ENCODE results near the gene APAF1. TPM values are rescaled to one million over a fixed set of nuclear protein-coding genes. Genes with fewer than 3 reads are reported as not detected.

APAF1 gene
- total and polyA plus RNA-seq, 2 of the 13 experiments (the other 11 are each of a cell fraction or from before 2014, with no cell fraction given): 6.0 to 13.0 TPM

DNA sequence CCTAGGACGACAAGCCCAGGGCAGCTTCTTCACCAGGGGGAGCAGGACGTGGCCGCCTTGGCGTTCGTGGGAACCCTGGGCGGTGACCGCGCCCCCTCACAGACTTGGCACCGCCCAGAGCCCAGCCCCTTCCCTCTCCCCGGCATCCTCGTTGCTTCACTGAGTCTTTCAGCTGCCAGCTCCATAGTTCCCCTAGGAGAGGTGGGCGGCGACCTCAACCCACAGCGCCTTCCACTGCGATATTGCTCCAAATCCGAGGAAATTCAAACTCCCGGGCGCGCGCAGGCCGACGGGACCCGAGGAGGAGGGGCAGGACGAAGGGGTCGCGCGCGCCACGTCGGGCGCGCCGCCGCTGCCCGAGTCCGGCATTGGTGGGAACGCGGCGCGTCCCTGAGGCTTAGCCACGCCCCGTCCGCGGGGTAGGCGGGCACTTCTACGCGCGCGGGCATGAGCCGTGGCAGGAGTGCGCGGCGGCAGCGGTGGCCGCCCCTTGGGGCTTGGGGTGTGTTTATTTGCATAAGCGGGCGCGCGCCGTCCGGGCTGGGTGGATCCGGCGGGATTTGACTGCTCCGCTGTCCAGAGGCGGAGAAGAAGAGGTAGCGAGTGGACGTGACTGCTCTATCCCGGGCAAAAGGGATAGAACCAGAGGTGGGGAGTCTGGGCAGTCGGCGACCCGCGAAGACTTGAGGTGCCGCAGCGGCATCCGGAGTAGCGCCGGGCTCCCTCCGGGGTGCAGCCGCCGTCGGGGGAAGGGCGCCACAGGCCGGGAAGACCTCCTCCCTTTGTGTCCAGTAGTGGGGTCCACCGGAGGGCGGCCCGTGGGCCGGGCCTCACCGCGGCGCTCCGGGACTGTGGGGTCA lies at the start of gene APAF1, which contains the start of gene IKBIP (continued):
- TF ChIP-seq, protein P1, sequence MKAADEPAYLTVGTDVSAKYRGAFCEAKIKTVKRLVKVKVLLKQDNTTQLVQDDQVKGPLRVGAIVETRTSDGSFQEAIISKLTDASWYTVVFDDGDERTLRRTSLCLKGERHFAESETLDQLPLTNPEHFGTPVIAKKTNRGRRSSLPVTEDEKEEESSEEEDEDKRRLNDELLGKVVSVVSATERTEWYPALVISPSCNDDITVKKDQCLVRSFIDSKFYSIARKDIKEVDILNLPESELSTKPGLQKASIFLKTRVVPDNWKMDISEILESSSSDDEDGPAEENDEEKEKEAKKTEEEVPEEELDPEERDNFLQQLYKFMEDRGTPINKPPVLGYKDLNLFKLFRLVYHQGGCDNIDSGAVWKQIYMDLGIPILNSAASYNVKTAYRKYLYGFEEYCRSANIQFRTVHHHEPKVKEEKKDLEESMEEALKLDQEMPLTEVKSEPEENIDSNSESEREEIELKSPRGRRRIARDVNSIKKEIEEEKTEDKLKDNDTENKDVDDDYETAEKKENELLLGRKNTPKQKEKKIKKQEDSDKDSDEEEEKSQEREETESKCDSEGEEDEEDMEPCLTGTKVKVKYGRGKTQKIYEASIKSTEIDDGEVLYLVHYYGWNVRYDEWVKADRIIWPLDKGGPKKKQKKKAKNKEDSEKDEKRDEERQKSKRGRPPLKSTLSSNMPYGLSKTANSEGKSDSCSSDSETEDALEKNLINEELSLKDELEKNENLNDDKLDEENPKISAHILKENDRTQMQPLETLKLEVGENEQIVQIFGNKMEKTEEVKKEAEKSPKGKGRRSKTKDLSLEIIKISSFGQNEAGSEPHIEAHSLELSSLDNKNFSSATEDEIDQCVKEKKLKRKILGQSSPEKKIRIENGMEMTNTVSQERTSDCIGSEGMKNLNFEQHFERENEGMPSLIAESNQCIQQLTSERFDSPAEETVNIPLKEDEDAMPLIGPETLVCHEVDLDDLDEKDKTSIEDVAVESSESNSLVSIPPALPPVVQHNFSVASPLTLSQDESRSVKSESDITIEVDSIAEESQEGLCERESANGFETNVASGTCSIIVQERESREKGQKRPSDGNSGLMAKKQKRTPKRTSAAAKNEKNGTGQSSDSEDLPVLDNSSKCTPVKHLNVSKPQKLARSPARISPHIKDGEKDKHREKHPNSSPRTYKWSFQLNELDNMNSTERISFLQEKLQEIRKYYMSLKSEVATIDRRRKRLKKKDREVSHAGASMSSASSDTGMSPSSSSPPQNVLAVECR (CRISPR knock-in tag; IDR thresholded peaks at IDR 0.05; ENCODE audit: borderline replicate concordance): peak; percentile 89
- TF ChIP-seq, protein P2, sequence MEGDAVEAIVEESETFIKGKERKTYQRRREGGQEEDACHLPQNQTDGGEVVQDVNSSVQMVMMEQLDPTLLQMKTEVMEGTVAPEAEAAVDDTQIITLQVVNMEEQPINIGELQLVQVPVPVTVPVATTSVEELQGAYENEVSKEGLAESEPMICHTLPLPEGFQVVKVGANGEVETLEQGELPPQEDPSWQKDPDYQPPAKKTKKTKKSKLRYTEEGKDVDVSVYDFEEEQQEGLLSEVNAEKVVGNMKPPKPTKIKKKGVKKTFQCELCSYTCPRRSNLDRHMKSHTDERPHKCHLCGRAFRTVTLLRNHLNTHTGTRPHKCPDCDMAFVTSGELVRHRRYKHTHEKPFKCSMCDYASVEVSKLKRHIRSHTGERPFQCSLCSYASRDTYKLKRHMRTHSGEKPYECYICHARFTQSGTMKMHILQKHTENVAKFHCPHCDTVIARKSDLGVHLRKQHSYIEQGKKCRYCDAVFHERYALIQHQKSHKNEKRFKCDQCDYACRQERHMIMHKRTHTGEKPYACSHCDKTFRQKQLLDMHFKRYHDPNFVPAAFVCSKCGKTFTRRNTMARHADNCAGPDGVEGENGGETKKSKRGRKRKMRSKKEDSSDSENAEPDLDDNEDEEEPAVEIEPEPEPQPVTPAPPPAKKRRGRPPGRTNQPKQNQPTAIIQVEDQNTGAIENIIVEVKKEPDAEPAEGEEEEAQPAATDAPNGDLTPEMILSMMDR (CRISPR knock-in tag; IDR thresholded peaks at IDR 0.05): peak; percentile 12; the same call in 1 of the 2 replicates
- TF ChIP-seq FOSL2 (CRISPR knock-in tag; IDR thresholded peaks at IDR 0.05) (0 out of 2 replicates have a peak, but pooled peaks have one; percentile 2), ZNF781 (CRISPR knock-in tag; IDR thresholded peaks at IDR 0.05; ENCODE audit: borderline replicate concordance, not compliant biosample characterization) (peak; percentile 56), ZBTB7A (CRISPR knock-in tag; IDR thresholded peaks at IDR 0.05) (0 out of 2 replicates have a peak, but pooled peaks have one; percentile 57), KMT2B (CRISPR knock-in tag; IDR thresholded peaks at IDR 0.05) (peak; percentile 69), EZH2 (conservative IDR thresholded peaks at IDR 0.05; ENCODE audit: low read depth, low read length) (no peak), ZNF772 (CRISPR knock-in tag; IDR thresholded peaks at IDR 0.05) (peak; percentile 24), HIVEP1 (CRISPR knock-in tag; IDR thresholded peaks at IDR 0.05) (peak; percentile 71; the same call in 1 of the 2 replicates)
- TF ChIP-seq, protein P3, sequence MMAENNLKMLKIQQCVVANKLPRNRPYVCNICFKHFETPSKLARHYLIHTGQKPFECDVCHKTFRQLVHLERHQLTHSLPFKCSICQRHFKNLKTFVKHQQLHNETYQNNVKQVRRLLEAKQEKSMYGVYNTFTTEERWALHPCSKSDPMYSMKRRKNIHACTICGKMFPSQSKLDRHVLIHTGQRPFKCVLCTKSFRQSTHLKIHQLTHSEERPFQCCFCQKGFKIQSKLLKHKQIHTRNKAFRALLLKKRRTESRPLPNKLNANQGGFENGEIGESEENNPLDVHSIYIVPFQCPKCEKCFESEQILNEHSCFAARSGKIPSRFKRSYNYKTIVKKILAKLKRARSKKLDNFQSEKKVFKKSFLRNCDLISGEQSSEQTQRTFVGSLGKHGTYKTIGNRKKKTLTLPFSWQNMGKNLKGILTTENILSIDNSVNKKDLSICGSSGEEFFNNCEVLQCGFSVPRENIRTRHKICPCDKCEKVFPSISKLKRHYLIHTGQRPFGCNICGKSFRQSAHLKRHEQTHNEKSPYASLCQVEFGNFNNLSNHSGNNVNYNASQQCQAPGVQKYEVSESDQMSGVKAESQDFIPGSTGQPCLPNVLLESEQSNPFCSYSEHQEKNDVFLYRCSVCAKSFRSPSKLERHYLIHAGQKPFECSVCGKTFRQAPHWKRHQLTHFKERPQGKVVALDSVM (CRISPR knock-in tag; IDR thresholded peaks at IDR 0.05): peak; percentile 11; the same call in 1 of the 2 replicates
- TF ChIP-seq, protein P4, sequence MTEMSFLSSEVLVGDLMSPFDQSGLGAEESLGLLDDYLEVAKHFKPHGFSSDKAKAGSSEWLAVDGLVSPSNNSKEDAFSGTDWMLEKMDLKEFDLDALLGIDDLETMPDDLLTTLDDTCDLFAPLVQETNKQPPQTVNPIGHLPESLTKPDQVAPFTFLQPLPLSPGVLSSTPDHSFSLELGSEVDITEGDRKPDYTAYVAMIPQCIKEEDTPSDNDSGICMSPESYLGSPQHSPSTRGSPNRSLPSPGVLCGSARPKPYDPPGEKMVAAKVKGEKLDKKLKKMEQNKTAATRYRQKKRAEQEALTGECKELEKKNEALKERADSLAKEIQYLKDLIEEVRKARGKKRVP (CRISPR knock-in tag; IDR thresholded peaks at IDR 0.05): peak in 1 of 2 experiments; percentile 65; a peak in 1 of 4 replicates
